CD4-positive, alpha-beta T cell treated with Interleukin-6 for 4 hours (primary cell): ENCODE measurements around the gene FAM120B.
"Not testable (repeated sequence)": the region's sequence is repeated elsewhere in the genome, so short reads cannot be mapped to it uniquely, and the experiment has no call there.

ENCODE experiments used
- DNase-seq: peaks from one replicate; pipeline ENCODE4 v3.0.0-alpha.2; 2020; ENCODE audit warnings: mixed read lengths

Gene FAM120B

DNA sequence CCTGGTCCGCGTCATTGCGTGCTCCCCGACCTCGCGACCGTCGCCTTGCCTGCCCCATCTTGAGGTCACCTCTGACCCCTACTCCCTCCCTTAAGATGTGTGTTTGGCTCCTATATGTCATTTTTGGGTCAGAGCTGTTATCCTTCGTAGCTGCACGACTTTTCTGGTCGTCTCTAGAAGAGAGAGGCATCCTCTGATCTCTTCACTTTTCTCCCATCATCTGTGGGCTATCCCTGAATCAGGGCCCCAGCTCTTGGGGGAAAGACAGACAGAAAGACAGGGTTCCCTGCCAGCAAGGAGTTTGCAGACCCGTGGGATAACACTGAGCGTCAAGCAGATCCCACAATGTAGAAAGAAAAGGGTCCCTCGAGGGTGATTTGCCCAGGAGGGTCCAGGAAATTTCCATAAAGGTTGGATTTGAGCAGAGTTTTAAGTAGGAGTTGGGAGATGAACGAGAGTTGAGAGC lies 555 bp downstream of the FAM120B start:
- no peak for DNase-seq

DNA sequence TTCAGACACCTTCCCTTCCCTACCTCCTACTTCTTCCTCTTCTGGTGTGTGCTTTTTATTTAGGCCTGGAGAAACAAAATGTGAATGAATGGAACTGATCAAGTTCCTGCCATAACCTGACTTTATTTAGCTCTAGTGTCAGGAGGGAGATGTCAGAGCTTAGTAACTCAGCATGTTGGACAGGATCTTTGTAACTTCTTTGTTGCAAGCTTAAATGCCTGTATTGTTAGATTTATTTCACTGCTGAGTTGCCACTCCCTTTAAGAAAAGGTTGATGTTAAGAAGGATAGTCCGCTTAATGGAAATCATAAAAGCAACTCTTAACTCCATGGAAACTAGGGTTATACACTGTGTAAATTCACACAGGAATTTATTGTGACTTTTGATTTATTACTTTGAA lies 2.2 kb downstream of the FAM120B start:
- no peak for DNase-seq

DNA sequence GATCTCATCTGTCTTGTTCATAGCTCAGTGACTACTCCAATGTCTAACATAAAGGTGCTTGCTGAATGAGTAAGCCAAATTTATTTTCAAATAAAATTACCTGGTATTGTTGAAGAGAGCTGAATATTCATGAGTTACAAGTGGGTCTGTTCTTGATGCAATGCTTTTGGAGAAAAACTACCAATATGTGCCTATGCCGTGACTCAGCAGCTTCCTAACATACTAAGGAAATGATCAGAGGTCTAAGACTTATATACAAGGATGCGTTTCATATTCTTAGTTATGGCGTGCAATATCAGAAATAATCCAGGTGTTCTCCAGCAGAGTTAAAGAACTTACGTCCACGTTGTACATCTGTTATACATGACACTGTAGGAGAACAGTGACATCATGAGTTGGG lies 5.1 kb downstream of the FAM120B start:
- no peak for DNase-seq

DNA sequence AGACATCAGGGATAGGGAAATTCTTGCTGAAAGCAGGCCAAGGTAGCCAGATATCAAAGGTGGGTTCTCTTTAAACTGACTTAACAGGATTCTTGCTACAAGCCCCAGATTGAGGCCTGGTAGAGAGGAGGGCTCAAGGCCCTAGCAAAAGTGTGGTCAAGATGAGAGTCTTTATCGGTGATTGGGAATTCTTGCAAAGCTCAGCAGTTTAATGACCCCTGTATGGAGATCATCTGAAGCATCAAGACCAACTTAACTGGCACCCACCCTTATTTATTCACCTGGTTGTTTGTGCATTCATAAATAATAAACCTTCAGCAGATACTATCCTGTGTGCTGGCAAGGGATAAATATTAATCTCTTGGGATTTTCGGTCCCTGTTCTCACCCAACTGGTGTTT lies 6.3 kb downstream of the FAM120B start:
- no peak for DNase-seq

DNA sequence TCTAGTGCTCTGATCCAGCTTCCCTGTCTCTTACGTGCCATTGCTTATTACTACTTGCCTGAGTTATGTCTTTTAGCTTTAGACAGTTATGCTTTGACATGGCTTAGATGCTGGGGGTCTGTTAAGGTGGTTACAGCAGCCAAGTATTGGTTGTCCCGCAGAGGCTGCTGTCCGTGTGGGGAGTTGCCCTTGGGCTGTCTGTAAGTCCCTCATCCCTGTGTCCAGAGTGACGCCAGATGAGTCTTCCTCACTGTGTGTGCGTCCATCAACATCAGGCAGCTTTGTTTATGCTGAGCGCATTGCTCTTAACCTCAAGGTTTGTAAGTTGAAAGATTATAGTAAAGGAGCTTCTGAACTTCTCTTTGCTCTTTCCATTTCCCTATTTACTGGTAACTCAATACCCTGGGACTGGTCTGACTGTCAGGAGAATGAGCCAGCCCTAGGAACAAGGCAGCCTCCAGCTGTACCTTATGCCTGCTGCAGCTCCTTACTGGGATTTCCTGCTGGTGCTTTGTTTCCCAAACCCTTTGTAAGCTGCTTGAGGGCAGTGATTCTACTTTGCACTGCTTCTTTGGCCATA lies 7.2 kb downstream of the FAM120B start:
- DNase-seq: no peak

GRCh38 chr6:170314983-170315382 lies 8.4 kb downstream of the FAM120B start:
- DNase-seq: no peak

DNA sequence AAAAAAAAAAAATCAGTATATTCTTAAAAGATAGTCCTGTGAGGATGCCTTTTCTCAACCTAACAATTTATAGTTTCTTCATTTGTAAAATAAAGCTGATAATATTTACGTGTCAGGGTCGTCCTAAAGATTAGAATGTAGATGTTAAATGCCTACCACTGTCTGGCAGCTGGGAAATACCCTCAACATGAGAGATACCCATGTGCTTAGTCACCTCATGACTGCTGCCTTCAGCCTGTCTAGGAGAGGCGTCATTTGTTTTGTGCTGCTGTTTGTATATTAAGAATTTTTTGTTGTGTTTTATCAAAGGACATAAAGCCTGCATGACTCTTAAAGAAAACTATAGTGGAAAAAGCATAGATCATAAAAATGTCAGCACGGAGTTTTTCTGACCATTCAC lies 9.5 kb downstream of the FAM120B start:
- no peak for DNase-seq

DNA sequence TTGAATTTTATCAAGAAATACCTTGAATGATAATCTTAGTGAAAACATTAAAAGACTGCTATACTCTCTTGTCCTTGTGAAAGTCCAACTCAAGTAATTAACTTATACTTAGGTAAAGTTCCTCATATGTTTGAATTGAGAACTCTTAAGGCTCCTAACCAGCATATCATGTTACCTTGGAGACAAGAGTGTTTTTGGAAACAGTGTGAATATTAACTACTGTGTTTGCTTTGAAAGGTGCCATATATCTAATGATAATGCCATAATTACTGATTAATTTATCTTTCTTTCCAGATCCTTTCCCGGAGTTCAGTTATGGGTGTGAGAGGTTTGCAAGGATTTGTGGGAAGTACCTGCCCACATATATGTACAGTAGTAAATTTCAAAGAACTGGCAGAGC lies 10.5 kb downstream of the FAM120B start:
- DNase-seq: no peak

- no peak for DNase-seq
Observed at GRCh38 chr6:170317718-170318117, 11.2 kb downstream of the FAM120B start.

DNA sequence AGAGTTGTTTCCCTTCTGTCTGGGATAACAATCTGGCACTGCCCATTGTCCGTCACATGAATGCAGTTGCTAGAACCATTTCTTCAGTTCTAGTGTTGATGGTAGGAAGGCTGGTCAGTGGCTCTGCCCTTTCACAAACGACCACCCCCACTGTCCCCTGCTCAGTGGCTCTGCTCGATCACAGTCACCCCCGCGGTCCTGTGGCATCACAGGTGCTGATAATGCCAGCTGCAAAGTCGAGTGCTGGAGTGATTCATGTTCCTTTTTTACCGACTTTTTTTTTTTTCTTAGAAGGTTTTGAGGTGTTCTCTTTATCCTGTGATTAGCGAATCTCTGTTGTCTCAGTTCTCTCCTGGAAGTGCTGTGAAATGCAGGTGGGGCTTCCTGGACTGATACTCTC lies 22.8 kb downstream of the FAM120B start:
- no peak for DNase-seq

DNA sequence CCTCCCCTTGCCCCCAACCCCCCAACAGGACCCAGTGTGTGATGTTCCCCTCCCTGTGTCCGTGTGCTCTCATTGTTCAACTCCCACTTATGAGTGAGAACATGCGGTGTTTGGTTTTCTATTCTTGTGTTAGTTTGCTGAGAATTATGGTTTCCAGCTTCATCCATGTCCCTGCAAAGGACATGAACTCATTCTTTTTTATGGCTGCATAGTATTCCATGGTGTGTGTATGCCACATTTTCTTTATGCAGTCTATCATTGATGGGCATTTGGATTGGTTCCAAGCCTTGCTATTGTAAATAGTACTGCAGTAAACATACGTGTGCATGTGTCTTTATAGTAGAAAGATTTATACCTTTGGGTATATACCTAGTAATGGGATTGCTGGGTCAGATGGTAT lies 28.6 kb downstream of the FAM120B start:
- DNase-seq: not testable (repeated sequence)

DNA sequence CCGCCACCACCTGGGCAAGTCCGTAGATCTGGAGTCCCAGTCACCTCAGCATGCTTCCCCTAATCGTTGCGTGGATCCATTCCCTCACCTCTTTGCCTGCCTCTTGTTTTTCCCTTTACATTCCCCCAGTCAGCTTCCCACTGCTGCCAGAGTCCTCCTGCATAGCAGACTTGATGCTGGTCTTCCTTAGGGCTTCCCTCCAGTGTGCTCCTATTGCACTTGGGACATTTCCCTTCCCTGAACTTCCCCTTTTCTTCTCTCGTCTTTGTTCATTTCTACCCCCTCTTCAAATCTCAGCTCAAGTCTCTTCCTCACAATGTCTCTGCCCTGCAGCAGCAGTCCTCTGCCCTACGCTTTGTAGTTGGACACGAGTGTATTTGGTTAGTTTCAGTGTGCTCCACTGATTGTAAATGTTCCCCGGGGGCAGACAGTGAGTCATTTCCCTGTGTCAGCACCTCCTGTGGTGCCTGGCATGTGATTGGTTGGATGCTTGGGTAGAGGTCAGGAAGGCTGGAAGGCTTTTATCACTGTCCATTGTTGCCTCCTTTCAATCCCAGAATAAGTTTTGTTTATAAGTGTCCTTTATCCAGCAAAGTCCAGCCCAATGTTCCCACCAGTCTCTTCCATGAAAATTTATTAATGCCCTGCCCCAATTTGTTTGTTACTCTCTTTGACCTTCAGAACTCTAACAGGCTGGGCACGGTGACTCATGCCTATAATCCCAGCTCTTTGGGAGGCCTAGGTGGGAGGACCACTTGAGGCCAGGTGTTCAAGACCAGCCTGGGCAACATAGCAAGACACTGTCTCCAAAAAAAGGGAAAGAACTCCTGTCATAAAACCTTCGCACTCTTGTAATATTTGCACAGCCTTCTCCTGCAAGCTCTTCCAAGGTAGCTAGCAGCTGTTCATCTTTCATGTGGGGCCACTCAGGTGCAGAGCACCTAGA lies 38.3 kb downstream of the FAM120B start:
- no peak for DNase-seq

- DNase-seq: no peak
Observed at GRCh38 chr6:170345662-170346061, 39.1 kb downstream of the FAM120B start.

DNA sequence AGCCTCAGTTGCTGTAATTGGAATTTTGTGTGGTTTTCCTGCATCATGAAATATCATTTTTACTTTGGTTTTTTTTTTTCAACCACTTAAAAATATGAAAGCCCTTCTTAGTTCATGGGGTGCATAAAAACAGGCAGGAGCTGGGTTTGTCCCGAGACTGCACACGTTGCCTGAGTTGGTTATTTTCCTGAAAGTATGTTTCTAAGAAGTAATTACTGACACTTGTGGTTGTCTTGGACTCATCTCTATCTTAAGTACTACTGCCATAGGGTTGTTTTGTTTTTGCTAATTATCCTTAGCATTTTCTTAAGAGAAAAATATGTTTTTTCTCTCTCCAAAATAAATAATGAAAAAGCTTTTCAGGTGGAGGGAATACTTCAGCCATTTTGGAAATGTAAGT lies 40.1 kb downstream of the FAM120B start:
- no peak for DNase-seq

GRCh38 chr6:170347091-170347490 lies 40.5 kb downstream of the FAM120B start:
- DNase-seq: no peak

DNA sequence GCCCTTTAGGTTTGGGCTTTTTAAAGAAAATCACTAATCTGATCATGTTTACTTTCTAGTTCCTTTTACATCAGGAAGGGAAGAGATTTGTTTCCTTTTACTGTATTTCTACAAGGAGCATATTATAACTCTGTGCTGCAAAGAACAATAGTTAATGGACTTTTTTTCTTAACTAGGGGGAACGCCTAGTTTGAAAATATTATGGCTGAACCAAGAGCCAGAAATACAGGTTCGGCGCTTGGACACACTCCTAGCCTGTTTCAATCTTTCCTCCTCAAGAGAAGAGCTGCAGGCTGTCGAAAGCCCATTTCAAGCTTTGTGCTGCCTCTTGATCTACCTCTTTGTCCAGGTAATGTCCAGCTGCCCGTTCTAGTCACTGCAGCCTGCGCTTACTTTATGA lies 41.4 kb downstream of the FAM120B start:
- DNase-seq: no peak

DNA sequence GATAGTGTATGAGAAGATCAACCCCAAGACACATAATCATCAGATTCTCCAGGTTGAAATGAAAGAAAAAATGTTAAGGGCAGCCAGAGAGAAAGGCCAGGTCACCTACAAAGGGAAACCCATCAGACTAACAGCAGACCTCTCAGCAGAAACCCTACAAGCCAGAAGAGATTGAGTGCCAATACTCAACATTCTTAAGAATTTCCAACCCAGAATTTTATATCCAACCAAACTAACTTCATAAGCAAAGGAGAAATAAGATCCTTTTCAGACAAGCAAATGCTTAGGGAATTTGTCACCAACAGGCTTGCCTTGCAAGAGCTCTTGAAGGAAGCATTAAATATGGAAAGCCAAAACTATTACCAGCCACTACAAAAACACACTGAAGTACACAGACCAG lies 44.9 kb downstream of the FAM120B start:
- DNase-seq: not testable (repeated sequence)

DNA sequence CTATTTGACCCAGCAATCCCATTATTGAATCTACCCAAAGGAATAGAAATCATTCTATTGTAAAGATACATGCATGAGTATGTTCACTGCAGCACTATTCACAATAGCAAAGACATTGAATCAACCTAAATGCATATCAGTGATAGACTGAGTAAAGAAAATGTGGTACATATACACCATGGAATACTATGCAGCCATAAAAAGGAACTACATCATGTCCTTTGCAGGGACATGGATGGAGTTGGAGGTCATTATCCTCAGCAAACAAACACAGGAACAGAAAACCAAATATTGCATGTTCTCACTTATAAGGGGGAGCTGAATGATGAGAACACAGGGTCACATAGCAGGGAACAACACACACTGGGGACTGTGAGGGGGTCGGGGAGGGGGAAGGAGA lies 48.6 kb downstream of the FAM120B start:
- DNase-seq: not testable (repeated sequence)

- no peak for DNase-seq
Observed at GRCh38 chr6:170355661-170356060, 49.1 kb downstream of the FAM120B start.

GRCh38 chr6:170357812-170358211 lies 51.3 kb downstream of the FAM120B start:
- no peak for DNase-seq

GRCh38 chr6:170358496-170358895 lies 51.9 kb downstream of the FAM120B start:
- DNase-seq: no peak

GRCh38 chr6:170360476-170360875 lies 53.9 kb downstream of the FAM120B start:
- no peak for DNase-seq

DNA sequence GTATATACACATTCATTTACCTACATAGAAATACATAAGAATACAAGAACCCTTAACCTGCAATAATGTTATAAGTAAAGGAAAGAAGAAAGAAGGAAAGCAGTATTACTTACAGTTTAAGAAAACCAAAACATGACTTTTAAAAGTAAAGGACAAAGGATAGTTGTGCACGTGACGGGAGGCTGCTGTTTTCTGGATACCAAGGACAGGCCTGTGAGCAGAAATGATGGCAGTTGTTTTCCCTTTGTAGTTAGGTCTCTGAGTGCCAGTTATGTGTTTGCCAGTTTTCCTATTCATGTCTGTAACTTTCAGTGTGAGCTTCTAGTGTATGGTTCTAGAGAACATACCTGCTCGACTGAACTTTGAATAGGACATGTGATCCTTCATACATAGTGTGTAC lies 54.8 kb downstream of the FAM120B start:
- DNase-seq: no peak

GRCh38 chr6:170362121-170362520 lies 55.6 kb downstream of the FAM120B start:
- no peak for DNase-seq
